GM21423 (cell line): ENCODE data around the gene HGS.

Experiments
- ATAC-seq: cut with Tn5 transposase; IDR thresholded peaks from one replicate; pipeline ENCODE4 v1.9.1; 2021; ENCODE audit warnings: mild to moderate bottlenecking, moderate library complexity; ENCODE audit not compliant: unreplicated experiment

Gene HGS

GRCh38 chr17:81683584-81684441 is at the start of gene HGS, which contains the start of gene ARL16:
TSS of gene HGS (plus strand) at chr17:81684011. CDS start at chr17:81684067, 56 bp downstream.
TSS of gene ARL16 (minus strand) at chr17:81683797. CDS start at chr17:81683753, 44 bp downstream.
- peak; percentile 90 for ATAC-seq

GRCh38 chr17:81635431-81635830 is 48.4 kb upstream of the HGS start:
- no peak for ATAC-seq

GRCh38 chr17:81635973-81636504 is 47.8 kb upstream of the HGS start:
- ATAC-seq = peak; percentile 11

GRCh38 chr17:81636505-81637288 is 47.1 kb upstream of the HGS start, which contains the start of the genes NPLOC4 and TSPAN10:
TSS of gene NPLOC4 (minus strand) at chr17:81637112. CDS start at chr17:81636930, 182 bp downstream.
TSS of gene TSPAN10 (plus strand) at chr17:81637196. CDS start at chr17:81642413, 5,217 bp downstream.
- peak; percentile 70 for ATAC-seq

- ATAC-seq = no peak
Measured at GRCh38 chr17:81638683-81639082, 45.1 kb upstream of the HGS start.

- ATAC-seq = no peak
Measured at GRCh38 chr17:81640011-81640410, 43.8 kb upstream of the HGS start.

- no peak for ATAC-seq
Measured at GRCh38 chr17:81641825-81642489, 41.9 kb upstream of the HGS start.

- ATAC-seq = no peak
Measured at GRCh38 chr17:81644496-81644895, 39.3 kb upstream of the HGS start.

GRCh38 chr17:81644976-81645952 is 38.5 kb upstream of the HGS start:
- ATAC-seq = no peak

- ATAC-seq = no peak
Measured at GRCh38 chr17:81646869-81647600, 36.8 kb upstream of the HGS start.

GRCh38 chr17:81647640-81648012 is 36.2 kb upstream of the HGS start:
- no peak for ATAC-seq

GRCh38 chr17:81648013-81648706 is 35.7 kb upstream of the HGS start:
- no peak for ATAC-seq

- no peak for ATAC-seq
Measured at GRCh38 chr17:81648707-81649085, 35.1 kb upstream of the HGS start.

- ATAC-seq = no peak
Measured at GRCh38 chr17:81650951-81651350, 32.9 kb upstream of the HGS start.

- ATAC-seq = no peak
Measured at GRCh38 chr17:81651692-81652091, 32.1 kb upstream of the HGS start.

- no peak for ATAC-seq
Measured at GRCh38 chr17:81652906-81653771, 30.7 kb upstream of the HGS start.

- ATAC-seq = no peak
Measured at GRCh38 chr17:81655378-81656117, 28.3 kb upstream of the HGS start.
